ENCODE measurements around the gene ZCCHC14. TPM values are rescaled to one million over a fixed set of nuclear protein-coding genes. Genes with fewer than 3 reads are reported as not detected.
"Not testable (repeated sequence)": the region's sequence is repeated elsewhere in the genome, so short reads cannot be mapped to it uniquely, and the experiment has no call there.

ZCCHC14 gene
- total and polyA plus RNA-seq, 2 experiments from 2014 or later, result 2.7 to 6.3 TPM

GRCh38 chr16:87527055-87527724 is 34.4 kb upstream of the ZCCHC14 start:
- no peak overlapping the region for H3K9ac ChIP-seq
- H2AFZ ChIP-seq, result no peak overlapping the region
- no peak for DNase-seq
- H3F3A ChIP-seq (ENCODE audit: insufficient read depth), result no peaks in the 10 kb centered on the region
- H4K20me1 ChIP-seq (ENCODE audit: insufficient read depth), result no peaks in the 10 kb centered on the region
- H3K4me2 ChIP-seq (ENCODE audit: unreplicated experiment), result no peak overlapping the region
- no peak for TF ChIP-seq EZH2phosphoT487 (IDR thresholded peaks at IDR 0.05; ENCODE audit: insufficient read depth, low read depth)
- no peak for TF ChIP-seq EZH2 (IDR thresholded peaks at IDR 0.05; ENCODE audit: insufficient read depth, poor library complexity, severe bottlenecking)
- H3K9me3 ChIP-seq (ENCODE audit: low read depth), result no peaks in the 10 kb centered on the region
- in situ Hi-C loops (cut with MboI), result no loop called here
- no peaks in the 10 kb centered on the region for H3K79me2 ChIP-seq (ENCODE audit: insufficient read depth)
- H3K4me1 ChIP-seq (ENCODE audit: insufficient read depth), result no peaks in the 10 kb centered on the region
- H3K36me3 ChIP-seq (ENCODE audit: low read depth), result no peaks in the 10 kb centered on the region
- no peaks in the 10 kb centered on the region for H3K9me2 ChIP-seq (ENCODE audit: insufficient read depth)
- H3K27ac ChIP-seq, result no peak overlapping the region
- 76 to 85% methylated on average over 11 of the region's 11 CpGs for WGBS, 2 experiments (ENCODE audit: low coverage in 1 of 2, low lambda C conversion rate in 2 of 2, missing lambda C conversion rate in 2 of 2)
- no peak overlapping the region for H3K4me3 ChIP-seq
- H3K27me3 ChIP-seq (replicated peaks; ENCODE audit: insufficient read depth), result no peaks in the 10 kb centered on the region

DNA sequence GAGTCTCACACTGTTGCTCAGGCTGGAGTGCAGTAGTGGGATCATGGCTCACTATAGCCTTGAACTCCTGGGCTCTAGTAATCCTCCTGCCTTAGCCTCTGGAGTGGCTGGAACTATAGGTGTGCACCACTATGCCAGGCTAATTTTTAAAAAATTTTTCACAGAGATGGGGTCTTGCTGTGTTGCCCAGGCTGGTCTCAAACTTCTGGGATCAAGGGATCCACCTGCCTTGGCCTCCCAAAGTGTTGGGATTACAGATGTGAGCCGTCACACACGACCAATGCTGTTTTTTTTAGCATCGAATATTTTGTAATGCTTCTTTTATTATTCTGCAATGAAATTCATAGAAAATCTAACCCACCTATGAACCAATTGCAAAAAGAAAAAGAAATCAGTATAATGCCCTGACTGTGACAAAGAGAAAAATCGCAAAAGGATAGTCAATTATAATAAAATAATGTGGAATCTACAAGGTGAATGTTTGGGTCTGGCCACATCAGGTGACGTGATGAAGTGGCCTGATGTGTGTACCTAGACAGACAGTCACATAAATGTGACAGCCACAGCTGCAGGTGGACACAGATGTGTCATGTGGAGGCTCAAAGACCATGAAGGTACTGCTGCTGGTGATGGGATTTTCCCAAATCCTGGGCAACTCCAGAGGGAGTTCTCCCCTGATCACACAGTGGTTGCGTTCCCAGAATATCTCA is 33.6 kb upstream of the ZCCHC14 start:
- Histone ChIP-seq H3K9ac (no peak overlapping the region), H3K36me3 (ENCODE audit: low read depth) (no peaks in the 10 kb centered on the region), H3F3A (ENCODE audit: insufficient read depth) (no peaks in the 10 kb centered on the region), H3K27ac (no peak overlapping the region), H3K9me2 (ENCODE audit: insufficient read depth) (no peaks in the 10 kb centered on the region), H3K9me3 (ENCODE audit: low read depth) (no peaks in the 10 kb centered on the region), H3K79me2 (ENCODE audit: insufficient read depth) (no peaks in the 10 kb centered on the region), H4K20me1 (ENCODE audit: insufficient read depth) (no peaks in the 10 kb centered on the region), H3K4me1 (ENCODE audit: insufficient read depth) (no peaks in the 10 kb centered on the region), H2AFZ (no peak overlapping the region), H3K27me3 (replicated peaks; ENCODE audit: insufficient read depth) (no peaks in the 10 kb centered on the region), H3K4me2 (ENCODE audit: unreplicated experiment) (no peak overlapping the region), H3K4me3 (no peak overlapping the region)
- DNase-seq, result no peak
- in situ Hi-C loops (cut with MboI), result no loop called here
- 80 to 81% methylated on average over 6 of the region's 6 CpGs for WGBS, 2 experiments (ENCODE audit: low coverage in 1 of 2, low lambda C conversion rate in 2 of 2, missing lambda C conversion rate in 2 of 2)
- no peak for TF ChIP-seq EZH2phosphoT487 (IDR thresholded peaks at IDR 0.05; ENCODE audit: insufficient read depth, low read depth)
- no peak for TF ChIP-seq EZH2 (IDR thresholded peaks at IDR 0.05; ENCODE audit: insufficient read depth, poor library complexity, severe bottlenecking)

DNA sequence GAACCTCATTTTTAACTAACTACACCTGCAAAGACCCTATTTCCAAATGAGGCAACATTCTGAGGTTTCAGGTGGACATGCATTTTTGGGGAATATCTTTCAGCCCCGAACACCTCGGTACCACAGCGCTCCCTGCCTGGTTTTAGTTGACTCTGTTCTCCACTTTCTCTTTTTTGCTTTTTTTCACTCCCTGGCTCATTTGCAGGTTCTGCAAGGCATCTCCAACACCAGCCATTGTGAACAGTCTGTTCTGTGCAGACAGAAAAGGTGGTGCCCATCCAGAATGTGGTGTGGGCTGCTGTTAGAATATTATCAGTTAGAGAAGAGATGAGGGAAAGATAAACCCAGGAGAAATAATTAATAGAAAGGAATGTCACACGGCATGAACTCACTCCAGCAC is 32.5 kb upstream of the ZCCHC14 start:
- Histone ChIP-seq H3K27me3 (replicated peaks; ENCODE audit: insufficient read depth) (no peaks in the 10 kb centered on the region), H4K20me1 (ENCODE audit: insufficient read depth) (no peaks in the 10 kb centered on the region), H3K4me3 (no peak overlapping the region), H3K9me3 (ENCODE audit: low read depth) (no peaks in the 10 kb centered on the region), H3K27ac (no peak overlapping the region), H3K4me2 (ENCODE audit: unreplicated experiment) (no peak overlapping the region), H3K9ac (no peak overlapping the region), H2AFZ (no peak overlapping the region), H3F3A (ENCODE audit: insufficient read depth) (no peaks in the 10 kb centered on the region), H3K36me3 (ENCODE audit: low read depth) (no peaks in the 10 kb centered on the region), H3K4me1 (ENCODE audit: insufficient read depth) (no peaks in the 10 kb centered on the region), H3K79me2 (ENCODE audit: insufficient read depth) (no peaks in the 10 kb centered on the region), H3K9me2 (ENCODE audit: insufficient read depth) (no peaks in the 10 kb centered on the region)
- TF ChIP-seq EZH2phosphoT487 (IDR thresholded peaks at IDR 0.05; ENCODE audit: insufficient read depth, low read depth) (no peak), EZH2 (IDR thresholded peaks at IDR 0.05; ENCODE audit: insufficient read depth, poor library complexity, severe bottlenecking) (no peak)
- no peak for DNase-seq
- in situ Hi-C loops (cut with MboI), result no loop called here
- WGBS, 2 experiments (ENCODE audit: low coverage in 1 of 2, low lambda C conversion rate in 2 of 2, missing lambda C conversion rate in 2 of 2), result 59 to 68% methylated on average over 4 of the region's 4 CpGs

GRCh38 chr16:87524407-87524806 is 31.6 kb upstream of the ZCCHC14 start:
- Histone ChIP-seq H3K27me3 (replicated peaks; ENCODE audit: insufficient read depth) (no peaks in the 10 kb centered on the region), H3K9me2 (ENCODE audit: insufficient read depth) (no peaks in the 10 kb centered on the region), H3K4me1 (ENCODE audit: insufficient read depth) (peaks cover 1% of the 10 kb centered on the region), H3K4me2 (ENCODE audit: unreplicated experiment) (no peak overlapping the region), H2AFZ (no peak overlapping the region), H3K4me3 (no peak overlapping the region), H3K27ac (no peak overlapping the region), H3K79me2 (ENCODE audit: insufficient read depth) (no peaks in the 10 kb centered on the region), H3K9ac (no peak overlapping the region), H3K36me3 (ENCODE audit: low read depth) (no peaks in the 10 kb centered on the region), H4K20me1 (ENCODE audit: insufficient read depth) (no peaks in the 10 kb centered on the region), H3F3A (ENCODE audit: insufficient read depth) (peaks cover under 1% of the 10 kb centered on the region; the same call in 1 of the 2 replicates), H3K9me3 (ENCODE audit: low read depth) (no peaks in the 10 kb centered on the region)
- 80 to 85% methylated on average over 4 of the region's 4 CpGs for WGBS, 2 experiments (ENCODE audit: low coverage in 1 of 2, low lambda C conversion rate in 2 of 2, missing lambda C conversion rate in 2 of 2)
- in situ Hi-C loops (cut with MboI), result no loop called here
- TF ChIP-seq EZH2phosphoT487 (IDR thresholded peaks at IDR 0.05; ENCODE audit: insufficient read depth, low read depth) (no peak), EZH2 (IDR thresholded peaks at IDR 0.05; ENCODE audit: insufficient read depth, poor library complexity, severe bottlenecking) (no peak)
- DNase-seq, result no peak

- WGBS, 2 experiments (ENCODE audit: low coverage in 1 of 2, low lambda C conversion rate in 2 of 2, missing lambda C conversion rate in 2 of 2), result 90 to 93% methylated on average over 6 of the region's 6 CpGs
- H3K9me3 ChIP-seq (ENCODE audit: low read depth); H3K27ac ChIP-seq; H4K20me1 ChIP-seq (ENCODE audit: insufficient read depth); H3K4me2 ChIP-seq (ENCODE audit: unreplicated experiment); H3K9ac ChIP-seq; H2AFZ ChIP-seq; H3K79me2 ChIP-seq (ENCODE audit: insufficient read depth); in situ Hi-C loops (cut with MboI); H3K4me3 ChIP-seq; H3F3A ChIP-seq (ENCODE audit: insufficient read depth); H3K9me2 ChIP-seq (ENCODE audit: insufficient read depth); H3K4me1 ChIP-seq (ENCODE audit: insufficient read depth); H3K36me3 ChIP-seq (ENCODE audit: low read depth); DNase-seq; H3K27me3 ChIP-seq (replicated peaks; ENCODE audit: insufficient read depth): not testable (repeated sequence)
Observed at GRCh38 chr16:87523605-87524004, 30.8 kb upstream of the ZCCHC14 start.

- in situ Hi-C loops (cut with MboI); DNase-seq; H3K4me3 ChIP-seq; H3K27ac ChIP-seq; H3K36me3 ChIP-seq (ENCODE audit: low read depth); H3K4me2 ChIP-seq (ENCODE audit: unreplicated experiment); H4K20me1 ChIP-seq (ENCODE audit: insufficient read depth); H3K9me3 ChIP-seq (ENCODE audit: low read depth); H3K79me2 ChIP-seq (ENCODE audit: insufficient read depth); H3K27me3 ChIP-seq (replicated peaks; ENCODE audit: insufficient read depth); H3K9me2 ChIP-seq (ENCODE audit: insufficient read depth); H3K9ac ChIP-seq: not testable (repeated sequence)
- H3K4me1 ChIP-seq (ENCODE audit: insufficient read depth), result peaks cover 23% of the 10 kb centered on the region
- peaks cover 18% of the 10 kb centered on the region for H3F3A ChIP-seq (ENCODE audit: insufficient read depth)
- peak overlapping the region; percentile 76 for H2AFZ ChIP-seq
- WGBS, 2 experiments (ENCODE audit: low coverage in 1 of 2, low lambda C conversion rate in 2 of 2, missing lambda C conversion rate in 2 of 2), result 13 to 15% methylated on average over 7 of the region's 7 CpGs
Observed at GRCh38 chr16:87521764-87522163, 28.9 kb upstream of the ZCCHC14 start.
